CD4-positive, alpha-beta T cell treated with Interleukin-15 for 1 hour (primary cell): ENCODE data around the gene LRRC7.
"Not testable (repeated sequence)": the region's sequence is repeated elsewhere in the genome, so short reads cannot be mapped to it uniquely, and the experiment has no call there.

Source experiments
- DNase-seq: peaks from one replicate; pipeline ENCODE4 v3.0.0-alpha.2; 2020

LRRC7 gene

GRCh38 chr1:69702085-69702484 lies 134.4 kb downstream of the LRRC7 start:
- DNase-seq: no peak

DNA sequence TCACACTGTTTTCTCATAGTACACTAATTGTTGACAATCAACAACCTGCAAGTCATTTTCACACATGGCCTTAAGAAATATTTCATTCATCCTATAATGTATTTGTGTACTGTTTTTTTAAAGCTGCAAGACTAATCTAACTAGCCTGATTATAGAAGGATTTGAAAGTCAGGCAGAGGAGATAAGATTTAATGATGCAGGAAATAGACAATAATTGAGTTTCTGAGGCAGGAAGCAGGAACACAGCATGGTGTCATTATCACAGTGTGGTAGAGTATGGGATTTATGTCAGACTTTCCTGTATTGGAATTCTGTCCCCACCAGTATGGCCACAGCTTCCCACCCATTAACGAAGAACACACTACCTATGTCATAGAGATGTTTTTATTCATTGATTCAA lies 138.8 kb downstream of the LRRC7 start:
- no peak for DNase-seq

DNA sequence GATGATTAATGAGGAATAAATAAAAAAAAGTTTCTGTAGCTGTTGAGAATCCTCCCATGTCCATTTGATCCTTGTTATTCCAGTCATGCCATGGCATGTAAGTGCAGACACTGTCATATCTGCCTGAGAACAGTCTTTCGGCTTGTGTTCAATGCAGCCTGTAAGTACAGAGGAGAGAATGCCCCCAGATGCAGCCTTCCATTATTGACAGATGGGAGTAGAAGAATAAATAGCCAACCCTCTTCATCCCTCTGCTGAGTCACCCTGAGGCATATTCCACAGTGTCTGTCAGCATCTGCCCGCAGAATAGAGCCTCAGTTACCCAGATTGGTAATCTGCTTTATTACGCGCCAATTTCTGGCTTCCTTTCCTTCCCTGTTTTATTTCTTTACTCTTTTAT lies 139.4 kb downstream of the LRRC7 start:
- DNase-seq: no peak

- DNase-seq: no peak
Observed at GRCh38 chr1:69710484-69711189, 142.9 kb downstream of the LRRC7 start.

DNA sequence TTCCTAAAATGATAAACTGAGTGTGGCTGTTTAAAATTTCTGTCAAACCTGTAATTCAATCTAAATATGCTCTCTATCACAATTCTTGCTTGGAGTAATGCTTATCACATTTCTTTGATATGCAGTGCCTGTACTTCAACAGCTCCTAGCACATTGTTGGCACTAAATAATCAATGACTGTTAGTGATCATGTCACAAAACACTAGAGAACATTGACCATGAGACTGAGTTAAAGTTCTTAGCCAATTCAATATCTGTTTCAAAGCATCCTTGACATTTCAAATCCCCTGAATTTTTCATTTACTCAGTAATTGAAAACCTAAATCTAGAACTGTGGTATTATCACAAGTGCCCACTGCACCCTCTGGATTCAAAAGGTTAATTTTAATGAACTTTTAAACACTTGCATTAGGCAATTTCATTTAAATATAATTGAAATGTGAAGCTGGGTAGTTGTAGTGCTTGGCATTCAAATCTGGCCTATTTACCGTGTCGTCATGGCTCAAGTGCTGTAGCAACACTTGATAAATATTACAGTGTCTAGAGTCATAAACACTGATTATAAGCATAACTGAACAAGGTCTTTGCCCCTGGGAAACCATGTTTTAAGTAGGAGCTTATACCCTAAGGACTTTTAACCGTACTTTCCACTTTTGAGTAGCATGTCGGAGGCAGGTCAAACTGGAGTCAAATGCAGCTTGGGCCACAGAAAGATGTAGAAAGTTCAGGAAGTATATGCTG lies 143.6 kb downstream of the LRRC7 start:
- DNase-seq: no peak

DNA sequence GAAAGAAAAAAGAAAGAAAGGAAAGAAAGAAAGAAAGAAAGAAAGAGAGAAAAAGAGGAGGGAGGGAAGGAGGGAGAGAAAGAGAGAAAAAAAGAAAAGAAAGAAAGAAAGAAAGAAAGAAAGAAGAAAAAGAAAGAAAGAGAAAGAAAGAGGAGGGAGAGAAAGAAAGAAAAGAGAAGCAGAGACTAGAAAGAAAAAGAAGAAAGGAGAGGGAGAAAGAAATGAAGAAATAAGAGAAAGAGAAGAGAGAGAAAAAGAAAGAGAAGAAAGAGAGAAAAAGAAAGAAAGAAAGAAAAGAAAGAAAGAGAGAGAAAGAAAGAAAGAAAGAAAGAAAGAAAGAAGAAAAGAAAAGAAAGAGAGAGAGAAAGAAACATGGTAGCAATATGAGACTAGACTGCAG lies 150.1 kb downstream of the LRRC7 start:
- not testable (repeated sequence) for DNase-seq

DNA sequence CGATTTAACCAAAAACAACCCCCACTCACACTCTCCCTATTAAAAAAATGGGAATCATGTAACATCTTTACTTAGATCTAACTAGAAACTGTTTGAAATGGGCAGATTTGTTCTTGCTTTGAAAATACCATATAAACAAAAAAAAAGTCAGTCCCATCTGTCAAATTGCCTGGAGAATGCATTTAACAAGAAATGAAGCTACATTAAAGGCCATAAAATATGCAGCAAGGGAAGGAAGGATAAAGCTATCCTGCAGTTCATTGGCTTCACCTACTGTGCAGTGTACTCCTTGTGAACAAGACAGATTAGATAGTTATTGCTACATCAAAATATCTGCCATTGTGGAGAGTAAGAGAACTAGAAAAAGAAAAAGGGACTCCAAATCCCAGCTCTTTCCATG lies 160.5 kb downstream of the LRRC7 start:
- DNase-seq: no peak

GRCh38 chr1:69733061-69733460 lies 165.3 kb downstream of the LRRC7 start:
- no peak for DNase-seq

- no peak for DNase-seq
Observed at GRCh38 chr1:69737527-69738185, 169.9 kb downstream of the LRRC7 start.

GRCh38 chr1:69738458-69739250 lies 170.9 kb downstream of the LRRC7 start:
- DNase-seq: no peak

DNA sequence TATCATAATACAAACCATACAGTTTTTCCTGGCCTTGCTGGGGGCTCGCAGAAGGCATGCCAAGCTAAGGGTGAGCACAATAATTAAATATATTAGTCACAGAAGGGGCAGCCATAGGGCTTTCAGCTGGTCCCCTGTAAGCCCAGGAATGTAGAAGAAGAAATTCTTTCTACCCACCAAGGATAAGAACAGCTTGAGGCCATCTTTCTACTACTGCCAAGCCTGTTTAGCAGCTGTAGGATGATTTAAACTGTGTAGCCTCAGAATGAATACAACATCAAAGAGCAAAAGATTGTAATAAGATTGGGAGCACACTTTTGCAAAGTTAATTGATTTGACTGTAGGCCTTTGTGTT lies 171.5 kb downstream of the LRRC7 start:
- no peak for DNase-seq

GRCh38 chr1:69743146-69743545 lies 175.4 kb downstream of the LRRC7 start:
- DNase-seq: no peak

- no peak for DNase-seq
Observed at GRCh38 chr1:69744381-69744780, 176.7 kb downstream of the LRRC7 start.

- no peak for DNase-seq
Observed at GRCh38 chr1:69747207-69747606, 179.5 kb downstream of the LRRC7 start.

- DNase-seq: no peak
Observed at GRCh38 chr1:69750638-69751037, 182.9 kb downstream of the LRRC7 start.

GRCh38 chr1:69752831-69753230 lies 185.1 kb downstream of the LRRC7 start:
- DNase-seq: no peak

DNA sequence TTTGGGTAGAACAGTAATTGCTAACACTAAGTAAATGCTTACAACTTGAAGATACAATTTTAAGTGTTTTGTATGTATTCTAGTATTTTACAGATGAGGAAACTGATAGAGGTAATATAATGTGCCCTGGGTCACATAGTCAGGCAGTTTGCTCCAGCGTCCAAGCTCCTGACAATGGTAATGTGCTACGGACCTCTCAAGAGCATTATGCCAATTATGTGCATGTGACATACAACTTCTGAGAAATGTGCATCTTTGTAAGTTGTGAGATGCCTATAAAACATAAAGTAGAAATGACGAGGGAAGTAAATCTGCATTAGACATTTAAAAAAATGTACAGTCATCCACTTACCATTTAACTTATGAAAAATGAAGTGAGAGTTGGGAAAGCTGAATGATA lies 186.8 kb downstream of the LRRC7 start:
- no peak for DNase-seq

- DNase-seq: no peak
Observed at GRCh38 chr1:69755647-69756046, 187.9 kb downstream of the LRRC7 start.

- DNase-seq: no peak
Observed at GRCh38 chr1:69765951-69766350, 198.2 kb downstream of the LRRC7 start.

DNA sequence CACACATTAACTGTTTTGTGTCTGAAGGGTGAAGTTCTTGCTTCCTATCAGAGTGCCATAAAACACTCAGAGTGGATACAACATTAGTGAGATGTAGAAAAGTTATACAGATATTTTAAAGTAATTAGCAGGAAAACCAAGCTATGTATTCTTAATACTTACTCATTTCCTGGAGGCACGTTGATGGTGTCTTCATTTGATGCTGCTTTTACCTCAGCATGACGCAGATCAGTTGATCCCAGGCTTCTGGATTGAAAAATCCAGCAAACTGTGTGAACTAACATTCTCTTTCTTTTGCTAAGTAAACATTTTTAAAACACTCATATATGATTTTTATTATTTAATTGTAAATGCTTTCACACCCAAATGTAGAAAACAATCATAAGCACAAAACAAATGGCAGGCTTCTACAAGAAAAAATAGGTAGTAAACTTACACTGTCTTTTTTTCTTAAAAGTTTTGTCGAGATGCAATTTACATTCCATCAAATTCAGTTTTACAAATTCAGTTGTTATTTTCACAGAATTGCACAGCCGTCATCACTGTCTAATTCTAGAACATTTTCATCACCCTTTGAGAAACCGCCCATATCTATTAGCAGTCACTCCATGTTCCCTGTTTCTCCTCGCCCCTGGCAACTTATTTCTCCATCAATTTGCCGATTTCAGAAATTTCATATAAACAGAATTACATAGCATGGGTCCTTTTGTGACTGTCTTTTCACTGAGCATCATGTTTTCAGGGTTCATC lies 198.9 kb downstream of the LRRC7 start:
- DNase-seq: no peak

DNA sequence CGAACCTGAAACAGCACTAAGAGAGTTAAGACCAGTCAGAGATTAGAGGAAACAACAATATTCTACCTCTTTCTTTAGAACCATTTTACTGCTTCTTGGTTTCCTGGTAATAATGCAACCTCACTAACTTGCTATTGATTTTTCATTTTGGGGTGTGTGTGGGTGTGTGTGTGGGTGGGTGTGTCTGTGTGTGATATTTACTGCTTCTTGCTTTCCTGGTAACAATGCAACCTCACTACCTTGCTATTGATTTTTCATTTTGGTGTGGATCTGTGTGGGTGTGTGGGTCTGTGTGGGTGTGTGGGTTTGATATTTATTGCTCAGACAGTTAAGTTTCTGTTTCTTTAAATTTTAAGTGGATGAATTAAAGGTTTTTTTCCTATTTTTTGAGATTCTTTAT lies 208.8 kb downstream of the LRRC7 start:
- DNase-seq: no peak

DNA sequence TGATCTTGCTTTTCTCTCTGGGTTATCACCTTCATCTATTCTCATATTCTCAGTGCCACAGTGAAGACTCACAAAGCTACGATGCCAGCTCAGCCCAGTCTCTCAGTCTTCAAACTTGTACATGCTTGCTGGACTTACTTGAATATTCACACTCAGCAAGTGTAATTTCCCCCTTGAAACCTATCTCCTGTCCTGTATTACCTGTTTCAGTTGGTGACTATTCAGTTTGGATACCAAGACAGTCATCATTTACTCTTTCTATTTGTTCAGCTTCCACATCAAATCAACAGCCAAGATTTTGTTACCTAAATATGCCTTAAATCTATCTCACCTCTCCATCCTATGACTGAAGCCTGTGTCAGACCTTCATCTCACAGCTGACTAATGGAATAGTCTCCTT lies 209.7 kb downstream of the LRRC7 start:
- no peak for DNase-seq

DNA sequence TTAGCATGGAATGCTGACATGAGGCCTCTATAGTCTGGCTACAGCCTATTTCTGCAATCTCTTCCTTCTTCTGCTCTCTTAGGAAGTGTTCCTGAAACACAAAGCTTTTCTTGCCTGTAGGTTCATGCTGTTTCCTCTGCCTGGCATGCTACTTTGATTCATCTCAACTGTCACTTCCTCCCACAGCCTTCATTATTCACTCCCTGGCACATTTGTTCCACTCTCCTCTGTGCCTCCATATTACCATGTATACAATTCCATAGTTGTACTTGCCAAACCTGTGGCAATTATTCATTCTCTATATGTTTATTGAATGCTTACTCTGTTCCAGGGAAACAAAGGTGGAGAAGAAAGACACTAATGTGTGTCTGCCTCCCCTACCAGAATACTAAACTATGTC lies 210.2 kb downstream of the LRRC7 start:
- no peak for DNase-seq
